Measurements from ENCODE around the gene CCDC124. TPM values are rescaled to one million over a fixed set of nuclear protein-coding genes. Genes with fewer than 3 reads are reported as not detected.

CCDC124 gene

GRCh38 chr19:17989425-17990094 is 56.7 kb downstream of the CCDC124 start:
- no peak overlapping the region for H3K23ac ChIP-seq (ENCODE audit: low read length)
- no peaks in the 10 kb centered on the region for H3K79me2 ChIP-seq (ENCODE audit: control insufficient read depth, insufficient read depth, low read length)
- no peak for DNase-seq
- H3K4me2 ChIP-seq (ENCODE audit: low read length) = no peak overlapping the region
- H3K4ac ChIP-seq (ENCODE audit: low read depth, low read length) = no peak overlapping the region
- H2AK5ac ChIP-seq (ENCODE audit: low read length) = no peak overlapping the region
- no peaks in the 10 kb centered on the region for H3K27me3 ChIP-seq (ENCODE audit: insufficient read depth, low read length, poor library complexity)
- no peak overlapping the region for H4K5ac ChIP-seq (ENCODE audit: low read length)
- no peak overlapping the region for H3K4me3 ChIP-seq (ENCODE audit: low read length)
- H3K27ac ChIP-seq (ENCODE audit: low read depth, low read length) = no peak overlapping the region
- no peak overlapping the region for H3K9ac ChIP-seq (ENCODE audit: low read length)
- H3K56ac ChIP-seq (ENCODE audit: low read length) = no peak overlapping the region
- no peak overlapping the region for H3K18ac ChIP-seq (ENCODE audit: low read length)
- no peak overlapping the region for H2BK5ac ChIP-seq (ENCODE audit: low read length)
- H2BK15ac ChIP-seq (replicated peaks; ENCODE audit: low read depth) = no peak overlapping the region
- whole genome bisulfite sequencing (ENCODE audit: extremely low coverage, insufficient coverage, low lambda C conversion rate) = no CpG with 5 or more reads among the region's 16 CpGs
- no peaks in the 10 kb centered on the region for H3K79me1 ChIP-seq (ENCODE audit: low read length)
- H3K36me3 ChIP-seq (ENCODE audit: control insufficient read depth, insufficient read depth, low read length) = no peaks in the 10 kb centered on the region
- H2BK120ac ChIP-seq (ENCODE audit: low read depth, low read length) = no peak overlapping the region
- H3K4me1 ChIP-seq (ENCODE audit: control insufficient read depth, low read depth, low read length) = no peaks in the 10 kb centered on the region
- no peak overlapping the region for H4K8ac ChIP-seq (ENCODE audit: low read depth, low read length)

GRCh38 chr19:17993076-17993813 is 60.4 kb downstream of the CCDC124 start:
- Histone ChIP-seq H3K27ac (ENCODE audit: low read depth, low read length) (no peak overlapping the region), H2BK120ac (ENCODE audit: low read depth, low read length) (no peak overlapping the region), H4K8ac (ENCODE audit: low read depth, low read length) (no peak overlapping the region), H3K4me1 (ENCODE audit: control insufficient read depth, low read depth, low read length) (no peaks in the 10 kb centered on the region), H3K18ac (ENCODE audit: low read length) (no peak overlapping the region), H3K79me2 (ENCODE audit: control insufficient read depth, insufficient read depth, low read length) (no peaks in the 10 kb centered on the region), H2AK5ac (ENCODE audit: low read length) (no peak overlapping the region), H2BK5ac (ENCODE audit: low read length) (no peak overlapping the region), H3K23ac (ENCODE audit: low read length) (no peak overlapping the region), H3K4me2 (ENCODE audit: low read length) (no peak overlapping the region), H2BK15ac (replicated peaks; ENCODE audit: low read depth) (no peak overlapping the region), H4K5ac (ENCODE audit: low read length) (no peak overlapping the region), H3K9ac (ENCODE audit: low read length) (no peak overlapping the region), H3K27me3 (ENCODE audit: insufficient read depth, low read length, poor library complexity) (no peaks in the 10 kb centered on the region), H3K4ac (ENCODE audit: low read depth, low read length) (no peak overlapping the region), H3K4me3 (ENCODE audit: low read length) (no peak overlapping the region), H3K36me3 (ENCODE audit: control insufficient read depth, insufficient read depth, low read length) (no peaks in the 10 kb centered on the region), H3K79me1 (ENCODE audit: low read length) (no peaks in the 10 kb centered on the region), H3K56ac (ENCODE audit: low read length) (no peak overlapping the region)
- DNase-seq = no peak
- no CpG with 5 or more reads among the region's 27 CpGs for WGBS (ENCODE audit: extremely low coverage, insufficient coverage, low lambda C conversion rate)

Small RNAs within 50 kb of the gene (small RNA-seq; reads per million reads assigned to genes)
- gene RNA5SP468 (ENCODE audit: insufficient read depth) = not detected
